Measurements from ENCODE around the gene PRR23E.

GRCh38 chr3:127226946-127227842, 34.3 kb downstream of the PRR23E start:
- TF ChIP-seq CTCF (IDR thresholded peaks at IDR 0.05), result no peak
- no peak for TF ChIP-seq POLR2AphosphoS5 (IDR thresholded peaks at IDR 0.05)
- no peak for TF ChIP-seq POLR2A (IDR thresholded peaks at IDR 0.05)
- no peak for TF ChIP-seq EP300 (IDR thresholded peaks at IDR 0.05)
